Stimulated activated CD8-positive, alpha-beta memory T cell treated with anti-CD3 and anti-CD28 coated beads, Interleukin-12 subunit alpha, Interleukin-12 subunit beta, amount 100 ng/mL, for 24 hours (primary cell): ENCODE measurements around the gene PPP1R17.

Source experiments
- DNase-seq: peaks from one replicate; pipeline ENCODE4 v3.0.0-alpha.2; 2020; ENCODE audit errors: extremely low read depth

PPP1R17 gene

DNA sequence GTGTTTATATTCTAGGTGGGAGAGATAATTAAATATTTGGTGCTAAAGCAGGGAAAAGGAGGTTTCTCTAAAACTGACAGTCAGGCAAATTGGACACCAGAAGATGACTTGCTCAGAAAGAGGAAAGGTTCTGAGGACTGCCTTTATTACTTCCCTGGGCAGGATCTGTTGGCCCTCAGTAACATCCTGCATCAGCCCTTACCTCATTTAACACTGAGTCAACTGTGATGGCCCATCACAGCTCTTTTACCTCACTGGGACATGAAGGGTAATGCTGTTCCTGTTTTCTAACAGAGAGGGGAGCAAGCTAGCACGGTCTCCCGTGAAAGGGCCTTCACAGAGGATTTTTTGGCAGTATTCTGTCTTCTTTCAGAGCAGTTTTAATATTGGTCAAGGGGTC is 12.0 kb downstream of the PPP1R17 start:
- DNase-seq = no peak

DNA sequence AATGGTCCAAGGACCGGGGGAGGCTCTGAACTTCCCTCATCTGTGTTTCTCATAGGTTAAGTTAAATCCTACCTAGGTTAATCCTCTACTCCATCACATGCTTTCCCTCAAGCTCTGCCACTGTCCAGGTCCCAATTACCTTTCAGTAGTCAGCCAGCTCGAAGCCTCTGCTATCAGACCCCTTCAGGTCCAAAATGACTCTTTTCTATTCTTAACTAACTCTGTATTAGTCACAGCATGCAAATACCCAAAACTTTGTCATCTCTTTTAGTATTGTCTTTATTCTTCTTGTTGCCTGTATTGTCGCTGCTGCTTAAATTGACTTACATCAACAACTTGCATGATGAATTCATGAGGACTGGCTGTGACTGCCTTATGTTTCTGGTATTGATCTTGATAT is 15.3 kb downstream of the PPP1R17 start:
- DNase-seq = no peak

DNA sequence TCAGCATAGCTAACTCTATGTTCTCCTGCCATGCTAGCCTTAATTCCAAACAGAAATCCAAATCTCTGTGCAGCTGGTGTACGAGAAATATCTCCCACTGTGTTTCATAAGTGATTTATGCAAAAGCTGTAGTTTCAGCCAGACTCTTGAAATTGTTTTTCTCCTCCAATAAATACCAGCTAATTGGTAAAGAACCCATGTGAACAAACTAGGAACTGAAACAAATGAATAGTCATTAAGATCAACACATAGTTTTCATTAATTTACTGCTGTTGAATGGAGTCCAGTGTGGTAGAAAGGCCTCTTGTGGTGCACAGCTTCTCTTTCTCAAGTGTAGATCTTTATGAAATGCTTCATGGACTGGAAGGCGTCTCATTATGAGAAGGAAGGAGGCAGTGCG is 18.4 kb downstream of the PPP1R17 start:
- DNase-seq = no peak

DNA sequence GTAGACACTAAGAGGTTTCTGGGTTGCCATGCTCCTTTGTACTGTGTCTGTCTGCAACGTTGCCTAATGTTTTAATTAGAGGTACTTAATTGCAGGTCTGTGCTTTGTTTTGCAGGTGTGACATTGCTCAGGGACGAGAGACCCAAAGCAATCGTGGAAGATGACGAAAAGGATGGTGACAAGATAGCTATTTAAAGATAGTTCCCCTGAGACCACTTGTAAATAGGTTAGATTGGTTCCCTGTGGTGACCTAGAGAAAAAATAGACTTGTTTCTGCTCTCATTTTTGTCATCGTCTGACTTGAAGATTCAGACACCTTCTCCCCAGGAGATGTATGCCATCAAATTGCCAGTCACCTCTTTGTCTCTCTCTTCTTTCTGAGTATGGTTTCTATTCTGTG is 20.1 kb downstream of the PPP1R17 start:
- no peak for DNase-seq

DNA sequence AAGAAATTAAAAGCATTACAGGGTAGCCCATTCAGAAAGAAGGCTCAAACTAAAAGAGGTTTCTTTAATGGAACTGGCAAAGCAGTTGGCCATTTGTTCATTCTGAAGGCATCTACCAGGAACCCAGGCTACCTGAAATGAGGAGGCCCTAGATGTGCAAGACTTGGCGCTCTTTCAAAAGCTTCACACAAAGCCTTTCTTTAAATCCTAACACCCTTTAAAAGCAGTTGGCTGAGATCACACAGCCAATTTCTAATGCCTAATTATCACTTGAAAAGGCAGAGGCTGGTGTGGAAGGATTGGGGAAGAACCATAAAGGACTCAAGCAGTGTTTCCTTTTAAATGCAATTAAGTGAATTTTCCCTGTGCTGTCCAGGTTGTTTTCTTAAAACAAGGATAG is 23.2 kb downstream of the PPP1R17 start:
- DNase-seq = no peak

DNA sequence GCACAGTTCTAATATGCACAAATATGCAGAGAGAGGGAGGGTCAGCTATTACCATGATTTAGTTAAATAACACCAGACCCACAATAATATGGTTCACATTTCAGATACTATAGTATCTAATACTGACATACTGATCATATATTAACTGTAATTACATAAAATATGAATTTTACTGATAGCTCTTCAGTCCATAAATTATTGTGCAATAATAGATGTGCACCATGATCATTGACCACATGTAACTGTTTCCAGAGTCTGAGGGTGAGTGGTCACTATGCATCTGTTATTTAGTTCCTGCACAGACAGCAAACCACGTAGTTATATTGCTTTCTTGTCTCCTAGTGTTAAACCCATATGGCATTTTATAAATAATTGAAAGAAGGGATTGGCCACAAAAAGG is 29.3 kb downstream of the PPP1R17 start:
- DNase-seq = no peak

DNA sequence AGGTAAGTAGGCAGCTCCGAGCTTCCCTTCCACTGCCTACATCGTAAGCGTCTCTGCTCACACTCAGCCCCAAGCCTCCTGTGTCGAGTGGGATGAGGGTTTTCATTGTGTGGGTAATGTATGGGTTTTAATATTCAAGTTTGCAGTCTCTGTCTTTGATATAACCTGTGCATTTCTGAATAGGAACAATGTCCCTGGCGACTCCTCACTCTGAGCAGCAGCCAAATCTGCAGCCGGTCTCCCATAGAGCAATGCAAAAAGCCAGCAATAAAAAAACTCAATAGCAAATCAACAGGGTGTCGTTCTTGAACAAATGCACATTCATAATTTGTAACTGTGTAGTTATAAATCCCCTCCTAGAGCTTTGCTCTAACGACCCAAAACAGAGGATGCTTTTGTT is 33.4 kb downstream of the PPP1R17 start:
- DNase-seq = no peak

DNA sequence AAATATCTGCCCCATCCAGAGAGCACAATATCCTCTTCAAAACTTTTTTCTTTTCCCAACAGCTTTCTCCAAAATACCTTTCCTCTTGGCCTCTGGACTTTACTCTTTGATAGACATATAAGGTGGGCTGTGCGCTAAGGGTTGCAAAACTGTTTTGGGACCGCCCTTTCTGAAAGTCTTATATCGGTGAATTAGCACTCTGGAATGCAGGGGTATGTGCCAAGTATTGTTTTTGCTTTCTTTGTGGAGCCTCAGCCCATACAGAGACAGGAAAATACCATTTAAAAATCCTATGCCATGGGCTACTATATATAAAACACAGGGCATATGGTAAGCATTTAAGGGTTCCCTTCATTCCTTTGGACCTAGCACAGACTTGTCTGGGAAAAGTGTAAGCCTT is 37.7 kb downstream of the PPP1R17 start:
- no peak for DNase-seq

DNA sequence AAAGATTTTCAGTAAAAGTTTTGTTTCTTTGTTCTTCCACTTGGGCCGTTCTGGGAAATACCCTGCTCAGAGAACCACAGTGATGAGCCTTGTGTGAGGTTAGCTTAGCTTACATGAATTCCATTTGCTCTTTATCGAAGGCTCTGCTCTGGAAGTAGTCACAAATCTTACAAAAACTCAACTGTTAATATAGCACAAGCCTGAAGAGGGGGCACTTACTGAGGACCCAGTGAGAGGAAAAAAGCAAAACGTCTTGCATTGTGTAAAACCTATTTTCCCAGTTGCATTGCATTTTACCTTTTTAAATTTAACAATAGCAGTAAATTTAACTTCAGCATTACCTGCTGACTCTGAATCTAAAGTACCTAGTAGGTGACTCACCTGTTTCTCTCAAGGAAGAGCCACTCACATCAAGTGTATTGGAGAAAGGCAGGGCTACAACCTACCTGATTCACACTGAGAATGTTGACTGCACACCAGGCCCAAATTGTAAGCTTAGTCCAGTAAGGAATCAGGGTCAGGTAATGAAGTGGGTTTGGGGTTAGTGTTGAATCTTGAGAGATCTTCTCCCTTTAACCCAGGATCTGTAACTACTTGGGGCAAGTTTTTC is 42.3 kb downstream of the PPP1R17 start:
- no peak for DNase-seq

DNA sequence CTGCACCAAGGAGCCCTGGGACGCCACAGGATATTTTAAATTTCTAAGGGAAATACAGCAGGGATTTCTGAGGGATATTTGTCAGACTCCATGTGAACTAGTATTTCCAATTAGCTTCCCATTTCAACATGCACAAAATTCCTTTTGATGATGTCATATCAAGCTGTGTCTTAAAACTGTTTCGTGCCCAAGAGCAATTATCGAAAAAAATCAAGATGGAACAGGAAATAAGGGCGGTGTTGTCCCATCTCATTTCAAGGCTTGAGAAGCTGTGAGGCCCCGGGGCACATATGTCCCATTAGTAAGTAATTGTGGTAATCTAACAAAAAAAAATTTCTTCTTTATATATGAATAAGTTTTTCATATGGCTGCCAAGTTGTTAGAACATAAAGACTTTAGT is 47.4 kb downstream of the PPP1R17 start:
- DNase-seq = no peak

DNA sequence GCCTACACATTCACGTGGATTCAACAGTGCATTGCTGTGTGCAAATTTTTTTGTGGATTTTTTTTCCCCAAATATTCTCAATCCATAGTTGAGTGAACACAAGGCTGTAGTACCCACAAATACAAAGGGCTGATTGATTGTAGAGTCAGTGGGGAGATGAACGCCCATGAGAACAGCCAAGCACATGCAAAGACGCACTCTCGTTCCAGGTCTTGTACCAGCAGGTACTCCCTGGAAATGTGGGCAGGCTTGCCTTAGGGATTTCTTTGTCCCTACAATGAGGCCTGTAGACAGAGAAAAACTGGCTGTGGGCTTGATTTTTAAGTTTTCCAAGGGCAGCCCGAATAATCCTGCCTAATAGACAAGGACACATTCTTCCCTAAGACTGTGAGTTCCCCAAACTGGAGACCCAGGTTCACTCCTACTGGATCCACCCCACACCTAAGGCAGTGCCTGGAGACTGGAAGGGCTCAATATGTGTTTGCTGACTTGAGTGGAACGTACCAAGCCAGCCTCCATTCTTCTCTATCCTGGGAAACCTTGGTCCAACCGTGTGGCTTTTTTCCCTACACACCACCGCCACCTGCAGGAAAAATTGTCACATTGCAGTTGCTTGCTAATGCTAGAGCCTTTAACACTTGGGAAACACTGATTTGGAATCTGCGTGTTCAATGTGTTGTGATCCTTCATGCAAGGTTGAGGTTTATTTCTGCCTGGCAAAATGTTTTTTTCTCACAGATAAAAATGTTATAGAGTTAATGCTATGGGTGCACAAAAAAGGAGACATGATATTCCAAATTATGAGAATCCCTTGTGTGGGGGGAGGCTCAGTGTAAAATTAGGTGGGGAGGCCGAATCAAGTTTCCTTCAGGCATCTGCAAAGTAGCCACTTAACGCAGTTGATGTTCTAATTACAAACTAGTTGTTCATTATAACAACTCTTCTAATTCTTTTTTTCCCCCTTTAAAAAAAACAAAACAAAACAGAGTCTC is 49.3 kb downstream of the PPP1R17 start:
- no peak for DNase-seq

DNA sequence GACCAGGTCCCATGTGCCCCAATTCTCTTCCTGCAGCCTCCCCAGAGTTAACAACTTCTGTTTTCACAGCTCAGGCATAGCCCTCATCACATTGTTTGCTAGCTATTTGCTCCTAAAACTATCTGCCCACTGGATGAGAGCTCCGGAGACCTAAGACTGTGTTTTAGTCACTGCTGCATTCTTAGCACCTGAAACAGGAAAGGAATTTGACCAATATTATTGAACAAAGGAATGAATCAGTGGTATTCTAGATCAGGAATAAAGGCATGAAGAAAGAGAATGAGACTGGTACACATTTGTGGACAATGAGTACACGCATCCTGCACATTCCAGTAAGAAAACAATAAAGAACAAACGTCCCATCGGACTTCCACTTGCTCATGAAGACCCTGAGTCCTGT is 54.8 kb downstream of the PPP1R17 start:
- DNase-seq = no peak

DNA sequence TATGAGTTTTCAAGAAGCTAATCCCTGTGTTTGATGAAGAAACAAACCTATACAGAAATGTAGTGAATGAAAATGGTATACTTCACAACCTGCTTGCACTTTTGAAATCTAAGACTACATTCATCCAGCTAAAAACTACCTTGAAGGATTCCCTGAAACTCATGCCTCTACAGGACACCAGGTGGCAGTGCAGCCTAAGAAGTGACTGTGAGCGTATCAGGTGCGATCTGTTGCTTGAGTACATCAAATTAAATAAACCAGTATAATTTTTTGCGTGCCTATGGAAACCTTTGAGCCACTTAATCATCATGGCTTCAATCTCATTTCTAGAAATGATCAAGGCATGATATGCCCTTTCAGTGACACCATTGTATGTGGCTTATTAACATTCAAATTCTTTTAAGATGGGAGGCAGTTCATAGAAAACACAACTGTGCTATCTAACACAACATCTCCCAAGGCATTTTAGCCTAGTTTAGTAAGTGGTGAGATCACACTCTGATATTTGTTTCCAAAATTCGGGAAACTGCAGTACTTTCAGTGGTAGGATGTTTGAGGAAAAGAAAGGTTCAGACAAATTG is 57.4 kb downstream of the PPP1R17 start:
- no peak for DNase-seq

DNA sequence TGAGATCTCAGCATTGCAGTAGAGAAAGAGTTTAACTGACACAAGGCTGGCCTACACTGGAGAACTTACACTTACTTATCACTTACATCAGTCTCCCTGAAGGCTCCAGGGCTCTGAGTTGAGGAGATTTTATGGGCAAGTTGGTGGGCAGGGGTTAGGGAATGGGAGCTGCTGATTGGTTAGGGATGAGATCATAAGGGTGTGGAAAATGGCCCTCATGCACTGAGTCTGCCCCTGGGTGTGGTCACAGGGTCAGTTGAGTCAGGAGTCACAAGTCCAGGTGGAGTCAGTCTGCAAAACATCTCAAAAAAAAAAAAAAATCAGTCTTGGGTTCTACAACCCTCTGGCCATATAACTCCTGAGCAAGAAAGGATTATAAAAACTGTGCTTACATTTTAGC is 60.5 kb downstream of the PPP1R17 start:
- DNase-seq = no peak

DNA sequence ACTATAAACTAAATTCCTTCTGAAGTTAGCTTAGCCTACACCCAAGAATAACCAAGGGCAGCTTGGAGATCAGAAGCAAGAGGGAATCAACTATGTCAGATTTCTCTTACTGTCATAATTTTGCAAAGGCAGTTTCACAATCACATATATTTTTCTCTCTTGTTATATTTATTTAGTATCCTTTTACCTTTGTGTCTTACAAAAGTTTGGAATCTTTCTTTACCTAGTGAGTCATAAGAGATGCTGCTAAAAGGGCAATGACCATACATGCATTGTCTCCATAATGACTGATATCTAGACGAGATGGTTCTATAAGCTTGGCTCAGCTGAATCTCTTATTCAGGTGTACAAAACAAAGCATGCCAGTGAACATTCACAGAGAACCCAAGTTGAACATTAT is 61.1 kb downstream of the PPP1R17 start:
- DNase-seq = no peak

DNA sequence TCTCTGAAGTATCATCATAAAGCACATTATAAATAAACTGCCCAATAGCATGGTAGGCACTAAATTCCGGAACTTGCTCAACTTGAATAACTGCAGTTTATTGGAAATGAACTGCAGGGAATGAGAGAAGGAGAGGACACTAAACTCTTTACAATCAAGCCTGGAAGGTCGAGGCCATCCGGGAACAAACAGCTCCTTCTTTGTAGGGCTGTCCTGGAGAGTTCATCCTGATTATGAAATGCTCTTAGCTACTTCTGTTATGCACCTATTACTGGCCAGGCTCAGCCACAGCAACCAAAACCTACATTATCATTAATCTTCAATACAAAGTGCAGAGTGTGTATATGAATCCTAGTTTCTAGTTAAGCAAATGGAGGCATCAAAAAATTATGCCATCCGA is 64.7 kb downstream of the PPP1R17 start:
- DNase-seq = no peak
